WI38 (cell line): ENCODE measurements around the gene TNP2.

ENCODE experiments used
- H3K4me3 ChIP-seq: 2 replicates; pipeline ENCODE4 v1.5.1; 2011; ENCODE audit warnings: low read depth, mild to moderate bottlenecking, control low read depth, low read length
- CTCF ChIP-seq: IDR thresholded peaks from 2 replicates; pipeline ENCODE4 v1.5.1; 2012; ENCODE audit warnings: low read depth, mild to moderate bottlenecking, control low read depth, low read length

TNP2 gene

DNA sequence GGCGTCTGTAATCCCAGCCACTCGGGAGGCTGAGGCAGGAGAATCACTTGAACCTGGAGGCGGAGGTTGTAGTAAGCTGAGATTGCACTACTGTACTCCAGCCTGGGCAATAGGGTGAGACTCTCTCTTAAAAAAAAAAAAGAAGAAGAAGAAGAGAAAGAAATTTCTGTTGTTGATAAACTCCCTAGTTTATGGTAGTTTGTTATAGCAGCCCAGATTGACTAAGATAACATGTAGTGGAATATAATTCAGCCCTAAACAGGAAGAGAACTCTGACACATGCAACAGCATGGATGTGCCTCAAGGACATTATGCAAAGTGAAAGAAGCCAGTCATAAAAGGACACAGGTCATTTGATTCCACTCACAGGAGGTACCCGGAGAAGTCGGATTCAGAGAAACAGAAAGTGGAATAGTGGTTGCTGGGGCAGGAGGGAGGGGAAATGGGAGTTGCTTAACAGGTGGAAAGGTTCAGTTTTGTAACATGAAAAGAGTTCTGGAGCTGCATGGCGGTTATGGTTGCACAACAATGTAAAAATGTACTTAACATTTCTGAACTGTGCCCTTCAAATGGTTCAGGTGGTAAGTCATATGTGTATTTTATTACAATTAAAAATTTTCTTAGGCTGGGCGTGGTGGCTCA, 38.0 kb upstream of the TNP2 start:
- no peak overlapping the region for H3K4me3 ChIP-seq
- TF ChIP-seq CTCF = no peak

DNA sequence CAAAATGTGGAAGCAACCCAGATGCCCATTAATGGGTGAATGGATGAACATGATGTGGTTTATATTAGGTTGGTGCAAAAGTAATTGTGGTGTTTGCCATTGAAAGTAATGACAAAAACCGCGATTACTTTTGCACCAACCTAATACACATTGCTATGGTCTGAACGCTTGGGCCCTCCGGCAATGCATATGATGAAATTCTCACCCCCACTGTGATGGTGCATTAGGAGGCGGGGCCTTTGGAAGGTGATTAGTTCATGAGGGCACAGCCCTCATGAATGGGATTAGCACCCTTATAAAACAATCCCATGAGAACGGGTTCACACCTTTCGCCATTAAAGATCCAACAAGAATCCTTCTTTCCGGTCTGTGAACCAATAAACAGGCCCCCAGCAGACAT, 37.3 kb upstream of the TNP2 start:
- no peak for TF ChIP-seq CTCF
- no peak overlapping the region for H3K4me3 ChIP-seq

DNA sequence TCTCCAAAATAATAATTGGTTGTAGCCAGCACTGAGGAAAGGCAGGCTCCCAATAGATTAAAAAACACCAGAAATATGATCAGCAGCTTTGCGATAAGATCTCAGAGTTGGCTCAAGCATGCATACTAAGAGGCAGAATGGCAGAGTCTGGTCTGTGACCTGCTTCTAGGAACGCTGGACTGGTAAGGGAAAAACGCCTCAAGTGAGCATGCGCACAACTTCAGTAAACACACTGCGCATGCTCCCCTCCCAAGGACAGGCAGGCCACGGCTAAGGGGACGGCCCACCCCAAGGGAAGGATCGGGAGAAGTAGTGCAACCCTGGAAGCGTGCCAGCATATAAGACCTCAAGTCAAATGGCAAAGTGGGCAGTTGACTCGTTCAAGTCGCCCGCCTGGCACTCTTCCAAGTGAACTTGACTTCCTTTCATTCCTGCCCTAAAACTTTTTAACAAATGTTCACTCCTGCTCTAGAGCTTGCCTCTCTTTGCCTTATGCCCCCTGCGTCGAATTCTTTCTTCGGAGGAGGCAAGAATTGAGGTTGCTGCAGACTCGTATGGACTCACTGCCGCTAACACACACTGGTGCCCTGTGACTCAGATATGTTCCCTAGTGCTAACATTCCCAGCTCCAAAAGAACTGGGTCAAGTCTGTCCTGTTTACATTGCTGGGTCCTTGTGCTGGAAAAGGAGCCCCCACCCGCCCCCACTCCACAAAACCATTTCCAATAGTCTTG, 34.4 kb upstream of the TNP2 start:
- no peak overlapping the region for H3K4me3 ChIP-seq
- TF ChIP-seq CTCF = no peak

GRCh38 chr16:11302977-11303376, 33.9 kb upstream of the TNP2 start:
- TF ChIP-seq CTCF = no peak
- no peak overlapping the region for H3K4me3 ChIP-seq

GRCh38 chr16:11301645-11302501, 32.7 kb upstream of the TNP2 start:
- no peak for TF ChIP-seq CTCF
- H3K4me3 ChIP-seq = no peak overlapping the region

GRCh38 chr16:11300560-11300892, 31.4 kb upstream of the TNP2 start:
- TF ChIP-seq CTCF = no peak
- H3K4me3 ChIP-seq = no peak overlapping the region
